Heart left ventricle (tissue), 16 donors: ENCODE data around the gene GUCA2A. TPM values are rescaled to one million over a fixed set of nuclear protein-coding genes. Genes with fewer than 3 reads are reported as not detected.

Source experiments
- ATAC-seq, 4 donors: fragments of 200-7000 bp; cut with Tn5 transposase; one replicate each; pipeline ENCODE4 v1.9.1; 2020 to 2022; ENCODE audit warnings: moderate library complexity in 4 of 4, mild to moderate bottlenecking in 3 of 4, moderate number of reproducible peaks in 1 of 4
- DNase-seq, 5 donors: peaks; one replicate each; pipeline ENCODE4 v3.0.0-alpha.2; 2020
- H3K27ac ChIP-seq, 12 donors: fragments of 200-600 bp; sonication (generic) in 4 of 12; one replicate each; pipeline versions ENCODE4 v1.5.0 to v1.8.0; 2016 to 2022; ENCODE audit warnings: mild to moderate bottlenecking in 2 of 12
- H3K27me3 ChIP-seq, 9 donors: fragments of 200-600 bp; sonication (generic) in 2 of 9; one replicate each; pipeline versions ENCODE4 v1.5.1 to v1.8.0; 2016 to 2022; ENCODE audit warnings: mild to moderate bottlenecking in 3 of 9
- H3K36me3 ChIP-seq, 9 donors: fragments of 200-600 bp; sonication (generic) in 2 of 9; one replicate each; pipeline versions ENCODE4 v1.5.0 to v1.8.0; 2018 to 2022; ENCODE audit warnings: mild to moderate bottlenecking in 2 of 9
- H3K4me1 ChIP-seq, 12 donors: fragments of 200-600 bp; sonication (generic) in 4 of 12; one replicate each; pipeline versions ENCODE4 v1.5.0 to v1.8.0; 2016 to 2022; ENCODE audit warnings: mild to moderate bottlenecking in 3 of 12
- H3K4me3 ChIP-seq, 12 donors: fragments of 200-600 bp; sonication (generic) in 4 of 12; one replicate each; pipeline versions ENCODE4 v1.5.0 to v1.8.0; 2017 to 2022; ENCODE audit warnings: mild to moderate bottlenecking in 9 of 12, moderate library complexity in 4 of 12
- H3K9me3 ChIP-seq, 12 donors: fragments of 200-600 bp; sonication (generic) in 4 of 12; one replicate each; pipeline versions ENCODE4 v1.5.0 to v1.8.0; 2016 to 2022; ENCODE audit warnings: mild to moderate bottlenecking in 1 of 12
- CTCF ChIP-seq, 12 donors: fragments of 200-600 bp; sonication (generic) in 4 of 12; IDR thresholded peaks; one replicate each; pipeline versions ENCODE4 v1.5.0 to v1.8.0; 2018 to 2022; ENCODE audit warnings: antibody characterized with exemption in 12 of 12, mild to moderate bottlenecking in 5 of 12
- POLR2A ChIP-seq, 2 donors: fragments of 450-650 bp; IDR thresholded peaks; one replicate each; pipeline ENCODE4 v1.6.1; 2017; ENCODE audit warnings: antibody characterized with exemption in 2 of 2, mild to moderate bottlenecking in 2 of 2, moderate library complexity in 2 of 2
- WGBS, 4 donors: extraction: QIAGEN DNeasy Blood & Tissue Kit in 2 of 4; methylation state at CpG; one replicate each; pipeline versions ENCODE4 v1.1.5 to v1.1.7; 2013 to 2018; 5-methylcytosine and 5-hydroxymethylcytosine counted together
- intact Hi-C, 10 donors: fragments of 100-400 bp; cut with DNase I; formaldehyde crosslinking; loops; one replicate each; pipeline versions ENCODE4 v1.11.1 to v1.14.2; 2022
- polyA plus RNA-seq, 2 donors: library from polyadenylated mRNA; stranded (reverse); fragments of 200-250 nt; gene quantifications; one replicate each; pipeline ENCODE4 v1.2.3, GENCODE V29; 2013
- total RNA-seq, 9 donors: library from RNA; depleted of rRNA in 2 of 9; stranded (reverse); fragments of >200 nt in 2 of 9; fragmentation: NEBNext Ultra II Directional in 3 of 9; extraction: Animal tissue kit (Norgen Biotek cat#: 25700) in 3 of 9; gene quantifications; one replicate each; pipeline versions ENCODE4 v1.1.0 to v1.2.4, GENCODE V29; 2016 to 2023
- donor health status: ischemic (EF 13 %, LVEDD 7.1; RV severe dilation, severe dysfunction).
- donor health status: healthy with polysubstance abuse.
- donor health status: DM: no; HTN: yes; CAD: no.
- donor health status: DM: no; HTN: no; CAD: no.
- donor health status: ischemic (EF 25% LVEDD 6.9; RV normal size, moderate dysfunction).
- donor health status: ischemic (EF 25% LVEDD 5.7; RV mildly dilated, moderate dysfunction).
- donor health status: healthy.
- donor health status: DM: yes; HTN: yes; CAD: no.
- donor health status: ischemic (EF 35%, LVEDD 5.7; RV mildly dilated, moderate dysfunction).
- donor health status: nonischemic (EF 11% LVEDD 7.7; RV severe dilation, severe dysfunction).
- donor health status: DM: yes; HTN: yes; CAD: no.
- donor health status: PGD.
- donor health status: ischemic (EF 29% LVEDD 5.4; RV normal size, mild dysfunction).
- donor health status: nonischemic (EF 23%, LVEDD 6.1; RV moderate dilation, normal function).

GUCA2A gene
- total and polyA plus RNA-seq, 11 donors, result not detected

- Histone ChIP-seq H3K27me3 (peaks cover 0 to 32% (median 8%) of the 10 kb centered on the region in 9 donors), H3K36me3 (no peaks in the 10 kb centered on the region), H3K4me1 (peaks cover 0 to 6% (median 0%) of the 10 kb centered on the region in 12 donors), H3K27ac (no peak overlapping the region), H3K9me3 (no peaks in the 10 kb centered on the region), H3K4me3 (no peak overlapping the region)
- no peak for DNase-seq
- ATAC-seq, result no peak
- TF ChIP-seq POLR2A (IDR thresholded peaks at IDR 0.05) (no peak), CTCF (IDR thresholded peaks at IDR 0.05) (no peak)
- WGBS, 4 donors, result 53 to 63% (median 59%) methylated on average over 13 of the region's 13 CpGs
- intact Hi-C loops, result loop anchor here in 5 of 10 donors (10.0 kb wide), 5 partner anchors 109 to 601 kb away; partner anchors contain the start of gene CLDN19 (in 2 of the 5)
Measured at GRCh38 chr1:42143896-42144710, 20.4 kb downstream of the GUCA2A start.

- peaks cover 0 to 32% (median 8%) of the 10 kb centered on the region in 9 donors for H3K27me3 ChIP-seq
- WGBS, 4 donors, result 29 to 34% (median 32%) methylated on average over 4 of the region's 4 CpGs
- intact Hi-C loops, result loop anchor here in 5 of 10 donors (10.0 kb wide), 5 partner anchors 108 to 602 kb away; partner anchors contain the start of gene CLDN19 (in 2 of the 5)
- no peak for TF ChIP-seq CTCF (IDR thresholded peaks at IDR 0.05)
- no peak for TF ChIP-seq POLR2A (IDR thresholded peaks at IDR 0.05)
- ATAC-seq (no peak), DNase-seq (no peak)
- H3K4me1 ChIP-seq, result peaks cover 0 to 6% (median 0%) of the 10 kb centered on the region in 12 donors
- H3K36me3 ChIP-seq, result no peaks in the 10 kb centered on the region
- H3K4me3 ChIP-seq, result no peak overlapping the region
- H3K9me3 ChIP-seq, result no peaks in the 10 kb centered on the region
- no peak overlapping the region for H3K27ac ChIP-seq
Measured at GRCh38 chr1:42142894-42143675, 21.5 kb downstream of the GUCA2A start.

GRCh38 chr1:42141978-42142377 is 22.6 kb downstream of the GUCA2A start:
- 61 to 70% (median 63%) methylated on average over 5 of the region's 5 CpGs for WGBS, 4 donors
- Histone ChIP-seq H3K36me3 (no peaks in the 10 kb centered on the region), H3K4me3 (no peak overlapping the region), H3K27ac (no peak overlapping the region), H3K27me3 (peaks cover 0 to 28% (median 8%) of the 10 kb centered on the region in 9 donors), H3K9me3 (no peaks in the 10 kb centered on the region), H3K4me1 (peaks cover 0 to 5% (median 0%) of the 10 kb centered on the region in 12 donors)
- intact Hi-C loops, result loop anchor here in 5 of 10 donors (10.0 kb wide), 5 partner anchors 107 to 603 kb away; partner anchors contain the start of gene CLDN19 (in 2 of the 5)
- TF ChIP-seq CTCF (IDR thresholded peaks at IDR 0.05), result no peak
- ATAC-seq (no peak), DNase-seq (no peak)

GRCh38 chr1:42140191-42140590 is 24.4 kb downstream of the GUCA2A start:
- no peak for TF ChIP-seq CTCF (IDR thresholded peaks at IDR 0.05)
- TF ChIP-seq POLR2A (IDR thresholded peaks at IDR 0.05), result no peak
- H3K27ac ChIP-seq, result no peak overlapping the region
- 78 to 96% (median 93%) methylated on average over 2 of the region's 2 CpGs for WGBS, 4 donors

More at GRCh38 chr1:42140191-42140590, 24.4 kb downstream of the GUCA2A start:
- H3K4me3 ChIP-seq, result no peak overlapping the region
- ATAC-seq (no peak), DNase-seq (no peak)
- H3K27me3 ChIP-seq, result peaks cover 0 to 20% (median 0%) of the 10 kb centered on the region in 9 donors
- intact Hi-C loops, result loop anchor here in 5 of 10 donors (10.0 kb wide), 5 partner anchors 105 to 605 kb away; partner anchors contain the start of gene CLDN19 (in 2 of the 5)
- no peaks in the 10 kb centered on the region for H3K36me3 ChIP-seq
- no peaks in the 10 kb centered on the region for H3K4me1 ChIP-seq
- no peaks in the 10 kb centered on the region for H3K9me3 ChIP-seq
